HepG2 (cell line): ENCODE data around the gene DERL2.

Experiments used
- E2F1 ChIP-seq: sonication (generic); formaldehyde crosslinking; IDR thresholded peaks from 2 replicates; pipeline ENCODE4 v1.5.0; 2020; ENCODE audit warnings: missing genetic modification reagents
- KLF9 ChIP-seq: IDR thresholded peaks from 2 replicates; pipeline ENCODE4 v1.6.1; 2016; ENCODE audit warnings: low read depth
- POLR2A ChIP-seq, 2 experiments: IDR thresholded peaks; 2 replicates each; pipeline ENCODE4 v1.6.1; 2011; ENCODE audit warnings: low read depth in 2 of 2, low read length in 2 of 2, mild to moderate bottlenecking in 1 of 2, moderate library complexity in 1 of 2; ENCODE audit not compliant: insufficient read depth in 1 of 2
- YY1 ChIP-seq: IDR thresholded peaks from 2 replicates; pipeline ENCODE4 v1.6.1; 2011; ENCODE audit warnings: low read length, low read depth, moderate library complexity, mild to moderate bottlenecking; ENCODE audit not compliant: insufficient read depth, insufficient replicate concordance

GRCh38 chr17:5446786-5447185 is 39.2 kb downstream of the DERL2 start:
- TF ChIP-seq YY1, result no peak
- no peak for TF ChIP-seq POLR2A (IDR thresholded peaks at IDR 0.05; ENCODE audit: insufficient read depth in 1 of 2, low read depth in 2 of 2, low read length in 2 of 2)
- no peak for TF ChIP-seq KLF9 (CRISPR knock-in tag)
- TF ChIP-seq E2F1, result no peak
